ENCODE data around the gene KCNA1. TPM values are rescaled to one million over a fixed set of nuclear protein-coding genes. Genes with fewer than 3 reads are reported as not detected.

KCNA1 gene
- total RNA-seq, 2 experiments from 2014 or later: not detected

DNA sequence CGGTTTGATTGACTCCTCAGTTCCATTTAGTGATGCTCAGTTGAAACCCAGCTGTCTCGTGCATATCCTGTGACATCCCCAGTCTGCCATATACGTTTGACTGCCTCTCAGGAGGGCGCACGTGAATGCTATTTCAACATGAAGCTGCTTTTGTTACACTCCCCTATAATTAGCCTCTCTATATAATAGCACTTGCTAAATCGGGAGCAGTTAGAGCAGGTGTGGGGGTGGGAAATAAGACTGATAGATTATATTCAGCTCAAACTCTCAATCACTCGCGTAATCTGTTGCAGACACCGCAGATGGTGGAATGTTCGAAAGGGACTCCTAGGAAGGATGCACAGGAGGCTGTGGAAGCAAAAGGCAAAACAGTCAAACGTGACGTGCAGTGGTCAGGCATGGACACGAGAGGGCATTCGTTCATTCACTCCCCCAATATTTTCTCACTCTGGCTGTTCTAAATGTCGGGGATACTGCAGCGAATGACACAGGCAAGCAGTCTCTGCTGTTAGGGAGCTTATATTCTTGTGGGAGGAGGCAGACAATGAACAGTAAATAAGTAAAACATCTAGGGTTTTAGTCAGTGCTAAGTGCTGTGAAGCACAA lies 29.8 kb downstream of the KCNA1 start:
- intact Hi-C loops (cut with micrococcal nuclease): no loop called here
- peaks cover 12% of the 10 kb centered on the region for H3K27me3 Mint-ChIP-seq
- H3K9me3 Mint-ChIP-seq: no peaks in the 10 kb centered on the region
- ChIA-PET CTCF (interaction anchor here (0.7 kb wide), 1 partner anchor 10 kb away, joined by 3 read pairs; no protein-coding TSS in a partner anchor), POLR2A (interaction anchor here (0.6 kb wide), 1 partner anchor 14 kb away, joined by 3 read pairs; no protein-coding TSS in a partner anchor)
- no peak overlapping the region for H3K4me3 Mint-ChIP-seq
- H3K36me3 Mint-ChIP-seq (ENCODE audit: low read depth): no peaks in the 10 kb centered on the region
- ATAC-seq (no peak), DNase-seq (no peak)
- TF ChIP-seq, protein P1, sequence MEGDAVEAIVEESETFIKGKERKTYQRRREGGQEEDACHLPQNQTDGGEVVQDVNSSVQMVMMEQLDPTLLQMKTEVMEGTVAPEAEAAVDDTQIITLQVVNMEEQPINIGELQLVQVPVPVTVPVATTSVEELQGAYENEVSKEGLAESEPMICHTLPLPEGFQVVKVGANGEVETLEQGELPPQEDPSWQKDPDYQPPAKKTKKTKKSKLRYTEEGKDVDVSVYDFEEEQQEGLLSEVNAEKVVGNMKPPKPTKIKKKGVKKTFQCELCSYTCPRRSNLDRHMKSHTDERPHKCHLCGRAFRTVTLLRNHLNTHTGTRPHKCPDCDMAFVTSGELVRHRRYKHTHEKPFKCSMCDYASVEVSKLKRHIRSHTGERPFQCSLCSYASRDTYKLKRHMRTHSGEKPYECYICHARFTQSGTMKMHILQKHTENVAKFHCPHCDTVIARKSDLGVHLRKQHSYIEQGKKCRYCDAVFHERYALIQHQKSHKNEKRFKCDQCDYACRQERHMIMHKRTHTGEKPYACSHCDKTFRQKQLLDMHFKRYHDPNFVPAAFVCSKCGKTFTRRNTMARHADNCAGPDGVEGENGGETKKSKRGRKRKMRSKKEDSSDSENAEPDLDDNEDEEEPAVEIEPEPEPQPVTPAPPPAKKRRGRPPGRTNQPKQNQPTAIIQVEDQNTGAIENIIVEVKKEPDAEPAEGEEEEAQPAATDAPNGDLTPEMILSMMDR (IDR thresholded peaks at IDR 0.05): no peak
- no peak overlapping the region for H3K27ac Mint-ChIP-seq
- no peaks in the 10 kb centered on the region for H3K4me1 Mint-ChIP-seq (ENCODE audit: low read depth)

DNA sequence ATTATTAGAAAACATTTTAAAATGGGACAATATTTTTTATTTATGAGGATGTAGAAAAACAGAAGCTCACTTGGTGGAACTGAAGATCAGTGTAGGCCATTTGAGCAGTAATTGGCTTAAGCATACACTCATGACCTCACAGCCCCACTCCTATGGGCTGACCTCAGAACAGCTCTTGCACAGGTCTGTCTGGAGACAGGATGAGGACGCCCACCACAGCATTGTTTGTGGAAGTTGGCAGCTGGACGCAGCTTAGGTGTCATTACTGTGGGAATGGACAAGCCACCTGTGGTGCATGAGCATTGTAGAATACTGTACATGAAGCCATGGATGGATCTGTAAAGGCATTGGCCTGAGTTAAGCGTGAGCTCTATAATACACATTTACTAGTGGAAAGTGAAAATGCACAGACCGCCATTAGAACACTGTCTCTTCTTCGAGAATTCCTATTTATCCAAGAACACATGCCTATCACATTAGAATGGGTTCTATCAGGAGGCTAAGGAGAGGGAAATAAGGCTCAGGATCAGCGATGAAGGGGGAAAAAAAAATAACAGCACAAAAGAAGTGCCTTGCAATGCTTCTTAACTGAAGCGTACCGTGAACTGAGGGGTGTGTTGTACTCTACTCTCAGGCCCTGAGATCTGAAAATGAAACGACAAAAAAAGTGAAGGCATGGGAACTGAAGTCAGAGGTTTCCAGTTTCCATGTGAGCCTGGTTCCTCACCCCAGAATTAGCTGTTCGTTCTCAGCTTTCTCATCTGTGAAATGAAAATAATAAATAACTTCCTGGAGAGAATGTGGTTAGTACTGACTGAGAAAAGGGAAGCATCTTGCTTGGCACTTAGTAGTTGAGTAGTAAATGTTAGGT lies 33.6 kb downstream of the KCNA1 start:
- no peak overlapping the region for H3K4me3 Mint-ChIP-seq
- TF ChIP-seq, protein P1 (IDR thresholded peaks at IDR 0.05): no peak
- DNase-seq (no peak), ATAC-seq (no peak)
- H3K27me3 Mint-ChIP-seq: peaks cover under 1% of the 10 kb centered on the region
- H3K27ac Mint-ChIP-seq: no peak overlapping the region
- no peaks in the 10 kb centered on the region for H3K4me1 Mint-ChIP-seq (ENCODE audit: low read depth)
- no peaks in the 10 kb centered on the region for H3K36me3 Mint-ChIP-seq (ENCODE audit: low read depth)
- POLR2A ChIA-PET: no interaction called here
- no peaks in the 10 kb centered on the region for H3K9me3 Mint-ChIP-seq
- CTCF ChIA-PET: interaction anchor here (0.9 kb wide), 1 partner anchor 1526 kb away, joined by 3 read pairs; no protein-coding TSS in a partner anchor
- intact Hi-C loops (cut with micrococcal nuclease): no loop called here

- CTCF ChIA-PET: no interaction called here
- Mint-ChIP-seq H3K36me3 (ENCODE audit: low read depth) (no peaks in the 10 kb centered on the region), H3K4me3 (no peak overlapping the region), H3K27ac (no peak overlapping the region), H3K4me1 (ENCODE audit: low read depth) (no peaks in the 10 kb centered on the region), H3K9me3 (no peaks in the 10 kb centered on the region), H3K27me3 (no peaks in the 10 kb centered on the region)
- DNase-seq (no peak), ATAC-seq (no peak)
- intact Hi-C loops (cut with micrococcal nuclease): no loop called here
- POLR2A ChIA-PET: no interaction called here
- TF ChIP-seq, protein P1 (IDR thresholded peaks at IDR 0.05): no peak
These were observed 34.2 kb downstream of the KCNA1 start for GRCh38 chr12:4943938-4944284.

- Mint-ChIP-seq H3K36me3 (ENCODE audit: low read depth) (no peaks in the 10 kb centered on the region), H3K4me1 (ENCODE audit: low read depth) (no peaks in the 10 kb centered on the region), H3K27me3 (no peaks in the 10 kb centered on the region), H3K27ac (no peak overlapping the region), H3K4me3 (no peak overlapping the region), H3K9me3 (no peaks in the 10 kb centered on the region)
- TF ChIP-seq, protein P1 (IDR thresholded peaks at IDR 0.05): no peak
- ATAC-seq (no peak), DNase-seq (no peak)
- ChIA-PET POLR2A (no interaction called here), CTCF (interaction anchor here (0.7 kb wide), 1 partner anchor 39 kb away, joined by 3 read pairs; no protein-coding TSS in a partner anchor)
- intact Hi-C loops (cut with micrococcal nuclease): no loop called here
These were observed 37.5 kb downstream of the KCNA1 start for GRCh38 chr12:4947253-4947652.

DNA sequence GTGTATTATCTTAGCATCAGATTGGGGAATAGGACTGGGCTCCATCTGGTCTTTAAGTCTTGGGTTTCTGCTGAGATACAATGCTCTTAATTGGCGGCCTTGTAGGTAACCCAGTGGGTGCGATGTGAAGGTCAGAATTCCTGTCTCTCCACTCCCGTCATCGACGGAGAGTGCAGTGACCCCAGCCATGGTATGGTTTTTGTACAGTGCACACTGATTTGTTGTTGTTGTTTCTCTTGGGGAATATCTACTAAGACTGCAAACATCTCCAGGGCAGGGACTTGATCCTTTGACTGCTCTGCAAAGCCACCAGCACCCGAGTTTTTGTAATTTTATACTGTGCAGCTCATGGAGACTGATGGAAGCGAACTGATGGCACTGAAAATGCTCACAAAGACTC lies 41.4 kb downstream of the KCNA1 start:
- Mint-ChIP-seq H3K4me1 (ENCODE audit: low read depth) (no peaks in the 10 kb centered on the region), H3K4me3 (no peak overlapping the region), H3K27ac (no peak overlapping the region), H3K27me3 (peaks cover 6% of the 10 kb centered on the region), H3K36me3 (ENCODE audit: low read depth) (no peaks in the 10 kb centered on the region), H3K9me3 (no peaks in the 10 kb centered on the region)
- intact Hi-C loops (cut with micrococcal nuclease): no loop called here
- ATAC-seq (no peak), DNase-seq (no peak)
- ChIA-PET CTCF (interaction anchor here (1.2 to 1.5 kb wide), 2 partner anchors 92 to 96 kb away, joined by 3 to 4 read pairs; no protein-coding TSS in a partner anchor), POLR2A (no interaction called here)
- TF ChIP-seq, protein P1 (IDR thresholded peaks at IDR 0.05): no peak
